Keratinocyte (primary cell): ENCODE results near the gene ANKRD30B. TPM values are rescaled to one million over a fixed set of nuclear protein-coding genes. Genes with fewer than 3 reads are reported as not detected.
"Not testable (repeated sequence)": the region's sequence is repeated elsewhere in the genome, so short reads cannot be mapped to it uniquely, and the experiment has no call there.

Source experiments
- DNase-seq: peaks from one replicate; pipeline ENCODE4 v3.0.0-alpha.2; 2011; ENCODE audit warnings: low read depth, missing footprints, low spot score
- FAIRE-seq: peaks from 2 replicates; lab custom pipeline; 2011; peaks lifted over from hg19 to GRCh38; lab: Jason Lieb, UNC
- H2AFZ ChIP-seq: 2 replicates; pipeline ENCODE4 v1.6.0; 2012; ENCODE audit warnings: low read length, control low read depth, inconsistent platforms; ENCODE audit not compliant: control insufficient read depth
- H3K27ac ChIP-seq: 2 replicates; pipeline ENCODE4 v1.5.1; 2011; ENCODE audit warnings: low read length; ENCODE audit not compliant: control insufficient read depth, insufficient read depth
- H3K27me3 ChIP-seq: 3 replicates; pipeline ENCODE4 v1.6.0; 2011; ENCODE audit warnings: low read length; ENCODE audit not compliant: control insufficient read depth, insufficient read depth; ENCODE audit errors: extremely low read depth
- H3K36me3 ChIP-seq, 2 experiments: 2 replicates in 1 of 2; 3 replicates in 1 of 2; pipeline ENCODE4 v1.5.1; 2011; ENCODE audit warnings: low read length in 2 of 2, mild to moderate bottlenecking in 1 of 2; ENCODE audit not compliant: control insufficient read depth in 2 of 2, insufficient read depth in 2 of 2; ENCODE audit errors: extremely low read depth in 1 of 2
- H3K4me1 ChIP-seq: 3 replicates; pipeline ENCODE4 v1.5.1; 2011; ENCODE audit warnings: low read length; ENCODE audit not compliant: control insufficient read depth, insufficient read depth; ENCODE audit errors: extremely low read depth
- H3K4me2 ChIP-seq: 3 replicates; pipeline ENCODE4 v1.6.0; 2011; ENCODE audit warnings: low read depth, low read length; ENCODE audit not compliant: control insufficient read depth, insufficient read depth; ENCODE audit errors: extremely low read depth
- H3K4me3 ChIP-seq, 3 experiments: fragments of 200-600 bp in 1 of 3; sonication (generic) in 1 of 3; 2 replicates in 2 of 3; 3 replicates in 1 of 3; pipeline ENCODE4 v1.5.1; 2011 to 2016; ENCODE audit warnings: low read length in 3 of 3, mild to moderate bottlenecking in 3 of 3, control low read depth in 2 of 3, inconsistent platforms in 1 of 3, low read depth in 1 of 3, mixed read lengths in 1 of 3, mixed run types in 1 of 3, moderate library complexity in 1 of 3; ENCODE audit not compliant: control insufficient read depth in 2 of 3, insufficient read depth in 2 of 3; ENCODE audit errors: extremely low read depth in 1 of 3
- H3K79me2 ChIP-seq: 2 replicates; pipeline ENCODE4 v1.6.0; 2012; ENCODE audit warnings: low read length; ENCODE audit not compliant: control insufficient read depth, insufficient read depth
- H3K9ac ChIP-seq: 3 replicates; pipeline ENCODE4 v1.6.0; 2011; ENCODE audit warnings: low read length; ENCODE audit not compliant: control insufficient read depth, insufficient read depth; ENCODE audit errors: extremely low read depth
- H3K9me1 ChIP-seq: 3 replicates; pipeline ENCODE4 v1.6.0; 2011; ENCODE audit warnings: low read length; ENCODE audit not compliant: control insufficient read depth, insufficient read depth; ENCODE audit errors: extremely low read depth
- H3K9me3 ChIP-seq: 2 replicates; pipeline ENCODE4 v1.5.1; 2012; ENCODE audit warnings: low read depth, low read length; ENCODE audit not compliant: control insufficient read depth
- H4K20me1 ChIP-seq: 3 replicates; pipeline ENCODE4 v1.6.0; 2011; ENCODE audit warnings: low read length; ENCODE audit not compliant: control insufficient read depth, insufficient read depth; ENCODE audit errors: extremely low read depth
- dilution Hi-C: fragments of 300-500 bp; cut with MboI; formaldehyde crosslinking; loops from one replicate; pipeline ENCODE4 v1.7.0; 2020; ENCODE audit warnings: low sequenced_read_pairs; ENCODE audit not compliant: extremely low pct_ligation_motif_present
- polyA plus RNA-seq, 5 experiments: library from polyadenylated mRNA; depleted of rRNA in 3 of 5; stranded (reverse) in 3 of 5; stranded (forward) in 1 of 5; unstranded in 1 of 5; fragments of >200 nt; gene quantifications; 1 replicate in 1 of 5; 2 replicates in 3 of 5; 3 replicates in 1 of 5; pipeline versions ENCODE4 v1.2.1 to v1.2.3, GENCODE V29; 2011 to 2012; ENCODE audit warnings: missing spikeins in 2 of 5, low read depth in 1 of 5, low replicate concordance in 1 of 5

ANKRD30B gene
- polyA plus RNA-seq, 1 donor (not counting 4 experiments of a cell fraction or from before 2014, with no cell fraction given), result not detected

- H3K4me1 ChIP-seq, H3K9me3 ChIP-seq, H3K27me3 ChIP-seq, H3K9ac ChIP-seq, H3K79me2 ChIP-seq, dilution Hi-C loops, H3K27ac ChIP-seq, H3K9me1 ChIP-seq, H3K4me2 ChIP-seq, H2AFZ ChIP-seq, H3K36me3 ChIP-seq, H4K20me1 ChIP-seq, FAIRE-seq, H3K4me3 ChIP-seq, DNase-seq: not testable (repeated sequence)
Measured at GRCh38 chr18:14856256-14856655, 108.3 kb downstream of the ANKRD30B start.

GRCh38 chr18:14858514-14858913, 110.5 kb downstream of the ANKRD30B start:
- dilution Hi-C loops, DNase-seq, H2AFZ ChIP-seq, H3K9me1 ChIP-seq, H3K9ac ChIP-seq, H4K20me1 ChIP-seq, H3K9me3 ChIP-seq, FAIRE-seq, H3K27me3 ChIP-seq, H3K4me2 ChIP-seq, H3K36me3 ChIP-seq, H3K27ac ChIP-seq, H3K4me3 ChIP-seq, H3K4me1 ChIP-seq, H3K79me2 ChIP-seq: not testable (repeated sequence)

- H3K79me2 ChIP-seq, H3K9me1 ChIP-seq, DNase-seq, H2AFZ ChIP-seq, H3K9me3 ChIP-seq, H3K27me3 ChIP-seq, H3K27ac ChIP-seq, H3K36me3 ChIP-seq, H3K4me2 ChIP-seq, dilution Hi-C loops, H4K20me1 ChIP-seq, FAIRE-seq, H3K9ac ChIP-seq, H3K4me1 ChIP-seq, H3K4me3 ChIP-seq: not testable (repeated sequence)
Measured at GRCh38 chr18:14859995-14860394, 112.0 kb downstream of the ANKRD30B start.

- H3K4me3 ChIP-seq, dilution Hi-C loops, DNase-seq, H3K27me3 ChIP-seq, H3K9me3 ChIP-seq, H3K36me3 ChIP-seq, FAIRE-seq, H2AFZ ChIP-seq, H3K4me1 ChIP-seq, H3K79me2 ChIP-seq, H3K27ac ChIP-seq, H4K20me1 ChIP-seq, H3K9ac ChIP-seq, H3K4me2 ChIP-seq, H3K9me1 ChIP-seq: not testable (repeated sequence)
Measured at GRCh38 chr18:14866426-14866825, 118.5 kb downstream of the ANKRD30B start.

- DNase-seq, H4K20me1 ChIP-seq, H2AFZ ChIP-seq, H3K79me2 ChIP-seq, H3K4me1 ChIP-seq, H3K9me1 ChIP-seq, H3K9ac ChIP-seq, H3K4me3 ChIP-seq, FAIRE-seq, dilution Hi-C loops, H3K36me3 ChIP-seq, H3K27me3 ChIP-seq, H3K4me2 ChIP-seq, H3K9me3 ChIP-seq, H3K27ac ChIP-seq: not testable (repeated sequence)
Measured at GRCh38 chr18:14867988-14868387, 120.0 kb downstream of the ANKRD30B start.
